HEK293T (cell line): ENCODE measurements around the gene CAPN12.

Source experiments
- CTCF ChIA-PET: fragments of 350-600 bp; formaldehyde crosslinking; extraction: SDS; loops from one replicate; lab custom pipeline; 2021; ENCODE audit warnings: antibody characterized with exemption, inconsistent platforms; lab: Yijun Ruan, JAX
- POLR2A ChIA-PET: fragments of 350-600 bp; formaldehyde crosslinking; extraction: SDS; loops from one replicate; lab custom pipeline; 2020; ENCODE audit warnings: antibody characterized with exemption, inconsistent platforms; lab: Yijun Ruan, JAX
- DNase-seq: peaks from one replicate; pipeline ENCODE4 v3.0.0; 2012; ENCODE audit warnings: mixed read lengths; ENCODE audit errors: extremely low spot score
- ARNT ChIP-seq: fragments of 450-650 bp; IDR thresholded peaks from 2 replicates; pipeline ENCODE4 v1.6.1; 2017; ENCODE audit warnings: mild to moderate bottlenecking
- BHLHE40 ChIP-seq: fragments of 450-650 bp; IDR thresholded peaks from 2 replicates; pipeline ENCODE4 v1.6.1; 2016; ENCODE audit warnings: mild to moderate bottlenecking, moderate library complexity, borderline replicate concordance
- CTBP1 ChIP-seq: fragments of 450-650 bp; IDR thresholded peaks from 2 replicates; pipeline ENCODE4 v1.6.1; 2016; ENCODE audit warnings: borderline replicate concordance
- ELF4 ChIP-seq: fragments of 450-650 bp; IDR thresholded peaks from 2 replicates; pipeline ENCODE4 v1.6.1; 2017; ENCODE audit warnings: antibody characterized with exemption
- FOXA1 ChIP-seq: fragments of 450-650 bp; IDR thresholded peaks from 2 replicates; pipeline ENCODE4 v1.6.1; 2016; ENCODE audit warnings: mild to moderate bottlenecking
- FOXK2 ChIP-seq: fragments of 450-650 bp; IDR thresholded peaks from 2 replicates; pipeline ENCODE4 v1.6.1; 2016; ENCODE audit warnings: mild to moderate bottlenecking
- FOXM1 ChIP-seq: fragments of 450-650 bp; IDR thresholded peaks from 2 replicates; pipeline ENCODE4 v1.6.1; 2017; ENCODE audit warnings: mild to moderate bottlenecking, borderline replicate concordance
- HDGF ChIP-seq: fragments of 450-650 bp; IDR thresholded peaks from 2 replicates; pipeline ENCODE4 v1.6.1; 2017; ENCODE audit warnings: antibody characterized with exemption, borderline replicate concordance
- L3MBTL2 ChIP-seq: fragments of 450-650 bp; conservative IDR thresholded peaks from 2 replicates; pipeline ENCODE4 v1.6.1; 2016; ENCODE audit warnings: mild to moderate bottlenecking
- LEF1 ChIP-seq: fragments of 450-650 bp; IDR thresholded peaks from 2 replicates; pipeline ENCODE4 v1.6.1; 2017; ENCODE audit warnings: mild to moderate bottlenecking, borderline replicate concordance
- NFRKB ChIP-seq: fragments of 450-650 bp; IDR thresholded peaks from 2 replicates; pipeline ENCODE4 v1.6.1; 2016; ENCODE audit warnings: mild to moderate bottlenecking, moderate library complexity
- SP1 ChIP-seq: fragments of 450-650 bp; IDR thresholded peaks from 2 replicates; pipeline ENCODE4 v1.6.1; 2017
- SUZ12 ChIP-seq: fragments of 450-650 bp; IDR thresholded peaks from 2 replicates; pipeline ENCODE4 v1.6.1; 2016; ENCODE audit warnings: mild to moderate bottlenecking
- TARDBP ChIP-seq: fragments of 450-650 bp; IDR thresholded peaks from 2 replicates; pipeline ENCODE4 v1.6.1; 2016
- ZNF384 ChIP-seq: fragments of 450-650 bp; IDR thresholded peaks from 2 replicates; pipeline ENCODE4 v1.6.1; 2016
- TF ChIP-seq, protein P1 (sequence below): fragments of 450-650 bp; IDR thresholded peaks from 2 replicates; pipeline ENCODE4 v1.6.1; 2016

The CAPN12 gene

GRCh38 chr19:38737281-38737865 is 6.9 kb downstream of the CAPN12 start:
- CTCF ChIA-PET = no interaction called here
- DNase-seq = no peak
- TF ChIP-seq CTBP1 (no peak), NFRKB (no peak), FOXK2 (no peak), BHLHE40 (no peak), ZNF384 (no peak), ELF4 (no peak)
- POLR2A ChIA-PET = interaction anchor here (1.0 kb wide), 1 partner anchor 193 kb away, joined by 4 read pairs; the partner anchor contains the start of genes MRPS12 and SARS2

DNA sequence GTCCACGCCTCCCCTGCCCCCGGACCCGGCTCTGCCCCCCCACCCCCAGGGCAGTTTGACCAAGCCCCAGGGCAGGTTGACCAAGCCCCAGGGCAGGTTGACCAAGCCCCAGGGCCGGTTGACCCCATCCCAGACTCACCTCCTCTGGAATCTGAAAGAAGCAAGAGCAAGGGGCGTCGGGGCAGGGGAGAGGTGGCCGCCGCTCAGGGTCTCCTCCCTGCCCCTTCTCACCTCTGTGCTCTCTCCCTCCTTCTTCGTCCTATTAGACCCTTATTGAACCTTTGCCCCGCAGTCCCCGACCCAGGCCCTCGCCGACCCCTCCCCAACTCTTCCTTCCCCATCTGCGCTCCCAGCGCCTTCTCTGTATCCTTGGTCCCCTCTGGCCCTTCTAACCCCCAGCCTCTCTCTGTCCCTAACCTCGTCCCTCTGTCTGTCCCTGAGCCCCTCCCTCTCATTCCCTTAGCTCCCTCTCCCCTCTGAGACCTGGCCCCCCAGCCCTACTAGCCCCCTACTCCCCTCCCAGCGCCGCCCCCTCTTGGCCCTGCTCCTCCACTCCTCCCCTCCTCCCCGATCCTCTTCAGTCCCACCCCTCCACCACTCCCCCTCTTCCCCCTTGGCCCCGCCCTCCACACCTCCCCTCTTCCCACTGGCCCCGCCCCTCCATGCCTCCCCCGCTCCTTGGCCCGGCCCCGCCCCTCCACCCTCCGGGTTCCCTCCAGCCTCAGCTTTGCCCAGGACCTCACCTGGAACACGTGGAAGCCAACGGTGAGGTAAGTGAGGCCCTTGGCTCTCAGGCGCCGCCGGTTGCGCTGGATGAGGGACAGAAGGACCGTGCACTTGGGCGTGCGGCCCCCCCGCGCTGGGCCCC is 7.6 kb downstream of the CAPN12 start:
- POLR2A ChIA-PET = interaction anchor here (1.0 kb wide), 1 partner anchor 194 kb away, joined by 4 read pairs; the partner anchor contains the start of genes MRPS12 and SARS2
- TF ChIP-seq LEF1 = no peak
- DNase-seq = peak; percentile 79
- CTCF ChIA-PET = no interaction called here

GRCh38 chr19:38736036-38736412 is 8.2 kb downstream of the CAPN12 start:
- ChIA-PET CTCF (no interaction called here), POLR2A (interaction anchor here (1.2 kb wide), 1 partner anchor 195 kb away, joined by 3 read pairs; the partner anchor contains the start of genes MRPS12 and SARS2)
- TF ChIP-seq ARNT (no peak), L3MBTL2 (no peak), SP1 (no peak), CTBP1 (no peak), NFRKB (no peak), ZNF384 (no peak), TARDBP (no peak), FOXA1 (no peak), FOXM1 (no peak), HDGF (no peak), FOXK2 (no peak), ELF4 (no peak)
- TF ChIP-seq, protein P1, sequence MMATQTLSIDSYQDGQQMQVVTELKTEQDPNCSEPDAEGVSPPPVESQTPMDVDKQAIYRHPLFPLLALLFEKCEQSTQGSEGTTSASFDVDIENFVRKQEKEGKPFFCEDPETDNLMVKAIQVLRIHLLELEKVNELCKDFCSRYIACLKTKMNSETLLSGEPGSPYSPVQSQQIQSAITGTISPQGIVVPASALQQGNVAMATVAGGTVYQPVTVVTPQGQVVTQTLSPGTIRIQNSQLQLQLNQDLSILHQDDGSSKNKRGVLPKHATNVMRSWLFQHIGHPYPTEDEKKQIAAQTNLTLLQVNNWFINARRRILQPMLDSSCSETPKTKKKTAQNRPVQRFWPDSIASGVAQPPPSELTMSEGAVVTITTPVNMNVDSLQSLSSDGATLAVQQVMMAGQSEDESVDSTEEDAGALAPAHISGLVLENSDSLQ = no peak
- DNase-seq = peak; percentile 66

- peak; percentile 45 for DNase-seq
- CTCF ChIA-PET = no interaction called here
- TF ChIP-seq SP1 (0 out of 2 replicates have a peak, but pooled peaks have one; percentile 30), ARNT (no peak)
- POLR2A ChIA-PET = interaction anchor here (1.0 to 1.4 kb wide), 5 partner anchors 88 to 195 kb away, joined by 3 to 5 read pairs (median 4); partner anchors contain the start of genes ECH1, EIF3K, MRPS12 and SARS2
Observed at GRCh38 chr19:38735257-38735686, 9.0 kb downstream of the CAPN12 start.

- no peak for DNase-seq
- TF ChIP-seq LEF1 (no peak), BHLHE40 (no peak), CTBP1 (no peak), FOXK2 (no peak), FOXM1 (no peak)
- ChIA-PET CTCF (no interaction called here), POLR2A (interaction anchor here (1.0 to 1.4 kb wide), 5 partner anchors 88 to 196 kb away, joined by 3 to 5 read pairs (median 4); partner anchors contain the start of genes ECH1, EIF3K, MRPS12 and SARS2)
Observed at GRCh38 chr19:38734426-38735256, 9.6 kb downstream of the CAPN12 start.

GRCh38 chr19:38734176-38734425 is 10.2 kb downstream of the CAPN12 start:
- CTCF ChIA-PET = no interaction called here
- TF ChIP-seq FOXM1 = no peak
- no peak for TF ChIP-seq LEF1
- no peak for TF ChIP-seq FOXK2
- no peak for TF ChIP-seq SP1
- TF ChIP-seq NFRKB = no peak
- TF ChIP-seq HDGF = no peak
- TF ChIP-seq TARDBP = no peak
- no peak for TF ChIP-seq CTBP1
- TF ChIP-seq ZNF384 = no peak
- POLR2A ChIA-PET = interaction anchor here (1.4 kb wide), 1 partner anchor 115 kb away, joined by 4 read pairs; the partner anchor contains the start of gene EIF3K
- no peak for DNase-seq

- ChIA-PET CTCF (no interaction called here), POLR2A (interaction anchor here (1.4 to 1.7 kb wide), 2 partner anchors 115 kb away, joined by 4 read pairs; partner anchors contain the start of gene EIF3K)
- DNase-seq = no peak
- TF ChIP-seq CTBP1 = no peak
- TF ChIP-seq L3MBTL2 = no peak
- no peak for TF ChIP-seq ZNF384
- no peak for TF ChIP-seq LEF1
- TF ChIP-seq BHLHE40 = no peak
- TF ChIP-seq SP1 = no peak
- TF ChIP-seq TARDBP = no peak
- no peak for TF ChIP-seq FOXM1
- TF ChIP-seq FOXA1 = no peak
- TF ChIP-seq ARNT = no peak
- no peak for TF ChIP-seq ELF4
- TF ChIP-seq HDGF = no peak
- no peak for TF ChIP-seq NFRKB
- no peak for TF ChIP-seq FOXK2
- TF ChIP-seq, protein P1 = no peak
- no peak for TF ChIP-seq SUZ12
Observed at GRCh38 chr19:38733493-38734175, 10.6 kb downstream of the CAPN12 start.
